GM23248 (cell line): ENCODE measurements around the gene LEFTY1.

Source experiments
- EZH2 ChIP-seq: fragments of 200-600 bp; sonication (generic); IDR thresholded peaks from 2 replicates; pipeline ENCODE4 v1.6.1; 2018; ENCODE audit warnings: antibody characterized with exemption, mild to moderate bottlenecking; ENCODE audit not compliant: insufficient read depth, poor library complexity, severe bottlenecking
- EZH2phosphoT487 ChIP-seq: fragments of 200-600 bp; sonication (generic); IDR thresholded peaks from 2 replicates; pipeline ENCODE4 v1.6.1; 2018; ENCODE audit warnings: antibody characterized with exemption, moderate library complexity, mild to moderate bottlenecking, low read depth; ENCODE audit not compliant: insufficient read depth

DNA sequence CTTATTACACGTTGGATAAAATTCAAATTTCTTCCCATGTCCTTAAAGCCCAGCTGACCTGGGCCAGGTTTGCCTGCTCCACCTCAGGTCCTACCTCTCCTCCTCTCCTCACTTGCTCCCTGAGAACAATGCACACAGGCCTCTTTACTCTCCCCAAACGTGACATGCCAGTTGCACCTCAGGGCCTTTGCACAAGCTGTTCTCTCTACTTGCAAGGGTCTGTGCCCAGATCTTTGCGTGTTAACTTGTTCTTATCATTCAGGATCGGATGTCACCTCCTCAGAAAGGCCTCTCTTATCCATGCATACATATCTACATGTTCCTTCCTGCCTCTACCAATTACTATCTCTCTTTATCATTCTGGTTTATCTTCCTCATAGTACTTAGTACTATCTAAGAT, 14.7 kb upstream of the LEFTY1 start:
- TF ChIP-seq EZH2 (no peak), EZH2phosphoT487 (no peak)
